ENCODE results near the gene MTA2.
"Not testable (repeated sequence)": the region's sequence is repeated elsewhere in the genome, so short reads cannot be mapped to it uniquely, and the experiment has no call there.

The MTA2 gene

DNA sequence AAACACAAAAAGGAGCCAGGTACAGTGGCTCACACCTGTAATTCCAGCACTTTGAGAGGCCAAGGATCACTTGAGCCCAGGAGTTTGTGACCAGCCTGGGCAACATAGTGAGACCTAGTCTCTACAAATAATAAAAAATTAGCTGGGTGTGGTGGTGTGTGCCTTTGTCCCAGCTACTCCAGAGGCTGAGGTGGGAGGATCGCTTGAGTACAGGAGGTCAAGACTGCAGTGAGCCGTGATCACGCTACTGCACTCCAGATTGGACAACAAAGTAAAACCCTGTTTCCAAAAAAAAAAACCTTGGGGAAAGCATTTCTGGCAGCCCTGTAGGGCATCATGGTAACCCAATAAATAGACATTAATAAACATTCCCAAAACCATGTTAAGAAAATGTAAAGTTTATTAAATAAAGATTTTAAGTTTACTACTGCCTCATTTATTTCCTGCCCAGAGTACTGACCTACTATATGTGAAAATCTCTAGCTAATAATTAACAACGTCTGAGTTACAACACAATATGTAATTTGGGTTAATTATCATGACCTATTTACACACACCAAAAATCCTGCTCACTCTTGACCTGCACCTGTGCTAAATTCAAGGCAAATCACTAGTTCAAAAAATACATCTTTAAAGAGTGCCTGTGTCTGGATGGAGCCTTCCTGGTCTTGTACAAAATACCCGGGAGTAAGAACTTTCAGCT lies 36.4 kb downstream of the MTA2 start:
- DNase-seq: no peak

DNA sequence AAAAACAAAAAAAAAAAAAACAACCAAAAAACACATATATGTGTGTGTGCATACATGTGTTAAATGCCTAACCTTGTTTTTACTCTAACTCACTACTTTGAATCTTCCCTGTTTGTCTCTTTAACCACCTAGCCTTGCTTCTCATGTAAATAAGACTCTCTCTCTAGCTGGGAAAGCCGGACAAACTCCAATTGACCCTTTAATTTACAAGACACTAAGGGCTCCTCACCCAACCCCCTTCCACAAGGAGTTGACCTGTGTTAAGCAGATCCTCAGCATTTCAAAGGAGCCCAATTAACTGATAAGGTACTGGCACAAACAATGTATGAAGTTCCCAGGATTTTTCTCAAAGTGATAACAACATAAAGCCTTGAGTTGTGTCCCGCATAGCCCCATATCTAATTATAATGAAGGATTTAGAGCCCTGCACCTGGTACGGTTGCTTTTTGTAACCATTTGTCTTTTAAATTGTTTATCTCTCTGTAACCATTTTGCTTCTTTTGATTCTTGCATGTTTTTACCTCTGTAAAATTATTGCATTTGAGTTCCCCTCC lies 39.9 kb downstream of the MTA2 start:
- not testable (repeated sequence) for DNase-seq

DNA sequence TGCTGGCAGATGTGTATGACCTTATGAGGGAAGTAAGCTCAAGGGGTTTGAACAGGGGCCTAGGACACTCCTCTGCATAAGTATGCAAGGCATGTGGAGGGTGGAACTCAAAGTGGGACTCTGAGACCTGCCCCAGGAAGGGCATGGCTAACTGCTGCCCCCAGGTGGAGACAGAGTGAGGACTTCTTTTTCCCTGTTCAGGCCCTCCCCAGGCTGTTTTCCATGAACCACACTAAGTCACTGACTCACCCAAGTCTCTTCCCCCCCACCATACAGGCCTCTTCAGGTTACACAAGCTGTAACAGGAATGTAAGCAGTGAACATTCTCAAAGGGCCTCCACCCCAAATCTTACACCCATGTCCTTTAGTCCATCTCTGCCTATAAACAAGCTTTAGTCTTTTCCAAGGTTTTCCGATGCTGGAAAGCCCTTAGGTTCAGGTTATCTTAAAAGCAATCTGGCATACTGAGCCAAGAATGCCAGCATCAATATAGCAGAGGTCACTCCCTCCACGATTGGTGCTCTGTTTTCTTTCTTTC lies 41.0 kb downstream of the MTA2 start:
- peak; percentile 80 for DNase-seq

DNA sequence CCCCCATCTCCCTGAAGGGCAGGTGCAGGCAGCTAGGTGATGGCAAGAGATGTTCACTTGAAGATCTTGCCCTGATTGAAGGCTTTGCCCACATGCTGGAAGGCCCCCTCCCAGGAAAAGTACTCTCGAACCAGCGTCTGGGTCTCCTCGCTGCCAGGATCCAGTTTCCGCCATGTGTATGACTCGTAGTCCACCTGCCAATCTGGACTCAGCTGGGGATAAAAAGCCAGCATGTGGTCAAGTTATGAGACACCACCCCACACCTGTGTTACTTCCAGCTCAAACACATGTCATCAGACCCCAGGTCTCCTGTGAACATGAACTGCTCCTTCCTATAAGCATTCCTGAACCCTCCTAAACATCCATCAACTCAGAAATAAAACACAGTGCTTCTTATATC lies 42.0 kb downstream of the MTA2 start:
- DNase-seq: not testable (repeated sequence)

DNA sequence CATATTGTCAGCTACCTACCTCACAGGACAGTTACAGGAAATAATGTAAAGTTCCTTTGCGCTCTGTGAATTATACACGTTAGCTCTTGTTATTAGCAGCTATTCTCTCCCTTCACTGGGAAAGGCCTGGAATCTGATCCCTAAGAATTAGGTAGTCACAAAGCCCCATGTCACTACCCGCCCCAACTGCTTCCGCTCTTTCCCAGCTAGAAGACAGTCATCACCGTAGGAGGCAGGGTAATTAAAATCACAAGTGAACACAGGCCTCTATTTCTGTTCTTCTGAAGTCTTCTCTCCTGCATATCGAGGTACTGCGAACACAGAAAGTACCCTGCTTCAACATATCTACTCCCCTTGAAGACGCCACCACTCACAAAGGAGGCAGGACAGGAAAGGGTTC lies 42.5 kb downstream of the MTA2 start:
- DNase-seq: no peak

DNA sequence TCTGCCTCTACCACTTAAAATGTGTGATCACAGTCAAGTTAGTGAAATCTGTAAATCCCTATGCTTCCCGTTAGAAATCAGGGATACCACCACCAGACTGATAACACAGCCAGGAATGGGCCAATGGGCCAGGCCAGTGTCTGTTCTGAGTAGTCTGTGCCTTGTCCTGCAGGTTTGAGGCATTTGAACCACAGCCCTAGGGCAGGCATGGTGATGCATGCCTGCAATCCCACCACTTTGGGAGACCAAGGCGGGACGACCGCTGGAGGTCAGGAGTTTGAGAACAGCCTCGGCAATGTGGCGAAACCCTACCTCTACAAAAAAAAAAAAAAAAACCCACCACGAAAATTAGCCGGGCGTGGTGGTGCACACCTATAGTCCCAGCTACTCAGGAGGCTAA lies 43.0 kb downstream of the MTA2 start:
- DNase-seq: no peak

DNA sequence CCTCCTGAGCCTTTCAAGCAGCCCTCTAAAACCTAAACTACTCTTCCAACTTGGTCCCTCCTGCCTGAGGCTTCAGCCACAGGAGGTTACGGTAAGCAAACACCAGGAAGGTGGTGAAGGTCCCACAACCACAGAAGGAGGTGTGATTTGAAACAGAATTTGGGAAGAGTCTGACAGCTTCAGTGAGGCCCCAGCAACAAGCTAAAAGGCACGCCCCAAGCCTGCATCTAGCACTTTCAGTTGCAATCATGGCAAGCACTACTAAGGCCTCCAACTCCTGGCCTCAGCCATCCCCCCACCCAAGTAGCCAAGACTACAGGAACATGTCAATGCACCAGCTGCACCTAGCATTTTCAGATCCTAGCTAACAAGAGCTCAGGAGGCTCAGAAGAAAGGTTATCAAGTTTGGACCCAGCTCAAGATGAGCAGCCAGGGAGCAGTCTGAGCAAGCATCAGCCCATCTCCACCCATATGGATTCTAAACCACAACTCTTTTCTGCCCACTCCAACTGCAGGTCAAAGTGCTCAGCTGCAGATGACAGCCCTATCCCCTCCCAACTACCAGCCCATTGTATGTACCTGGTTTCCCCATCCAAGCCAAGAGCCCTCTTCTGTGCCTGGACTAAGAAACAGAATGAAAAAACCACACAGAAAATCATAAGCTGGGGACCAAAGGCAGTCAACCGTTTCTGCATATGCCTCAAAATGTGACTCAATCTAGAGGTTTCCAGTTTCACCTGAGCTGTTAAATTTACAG lies 44.6 kb downstream of the MTA2 start:
- peak; percentile 40 for DNase-seq

DNA sequence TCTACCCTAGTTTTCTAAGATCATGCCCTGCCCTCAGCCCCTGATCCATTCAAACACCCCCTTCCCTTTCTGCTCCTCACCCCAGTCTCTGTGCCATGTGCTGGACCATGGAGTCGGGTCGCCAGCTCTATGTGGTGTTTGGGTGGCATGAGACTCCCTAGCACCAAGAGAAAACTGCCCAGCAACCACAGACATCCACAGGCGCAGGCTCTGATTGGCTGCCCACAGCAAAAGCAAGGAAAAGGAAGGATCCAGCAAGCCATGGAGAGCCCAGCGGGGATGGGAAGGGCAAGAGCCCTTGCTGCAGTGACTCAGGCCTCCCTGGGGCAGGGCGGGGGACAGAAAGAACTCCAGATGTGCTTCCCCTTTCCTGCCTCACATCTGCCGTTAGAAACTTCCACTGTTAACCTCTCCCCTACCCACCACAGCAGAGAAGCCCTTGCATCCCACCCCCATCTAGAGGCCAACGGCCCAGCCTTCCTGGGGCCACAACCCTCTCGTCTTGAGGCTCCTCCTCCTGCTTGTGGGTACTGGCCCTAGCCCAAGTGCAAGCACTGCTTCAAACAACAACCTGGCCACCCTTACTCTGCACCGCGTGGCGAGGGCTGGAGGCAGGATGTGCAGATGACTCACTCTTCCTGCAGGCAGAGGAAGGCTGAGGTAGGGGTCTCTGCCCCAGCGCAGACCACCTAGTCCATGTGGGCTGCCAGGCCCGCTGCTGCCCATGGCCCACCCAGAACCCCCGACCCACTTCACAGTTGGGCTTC lies 45.4 kb downstream of the MTA2 start:
- peak; percentile 76 for DNase-seq

DNA sequence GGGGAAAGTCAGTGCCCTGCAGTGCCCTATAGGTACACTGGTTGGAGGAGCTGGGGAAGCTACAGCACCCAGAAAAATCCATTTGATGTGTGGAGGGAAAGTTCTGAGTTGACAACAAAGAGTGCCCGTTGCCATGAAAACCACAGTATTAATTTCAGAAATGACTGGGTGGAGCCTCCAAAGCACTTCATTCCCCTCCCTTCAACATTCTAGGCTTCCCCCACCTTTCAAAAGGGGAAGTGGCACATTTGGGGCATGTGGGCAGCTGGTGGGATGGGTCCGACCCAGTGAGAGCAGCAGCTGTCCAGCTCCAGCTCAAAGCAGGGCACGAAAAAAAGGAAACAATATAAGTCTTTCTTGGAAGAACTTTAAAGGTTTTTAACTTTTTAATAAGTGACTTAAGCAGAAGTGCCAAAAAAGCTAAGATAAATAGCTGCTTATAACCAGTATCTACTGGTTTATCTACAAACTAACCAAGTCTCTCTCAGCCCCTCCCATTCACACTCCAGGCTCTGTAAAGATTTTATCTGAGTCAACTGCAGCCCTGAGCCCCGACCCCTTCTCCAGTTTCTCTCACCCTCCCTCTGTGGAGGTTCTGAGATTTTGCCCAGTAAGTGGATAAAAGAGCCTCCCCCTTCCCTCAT lies 46.1 kb downstream of the MTA2 start:
- DNase-seq: peak; percentile 74

DNA sequence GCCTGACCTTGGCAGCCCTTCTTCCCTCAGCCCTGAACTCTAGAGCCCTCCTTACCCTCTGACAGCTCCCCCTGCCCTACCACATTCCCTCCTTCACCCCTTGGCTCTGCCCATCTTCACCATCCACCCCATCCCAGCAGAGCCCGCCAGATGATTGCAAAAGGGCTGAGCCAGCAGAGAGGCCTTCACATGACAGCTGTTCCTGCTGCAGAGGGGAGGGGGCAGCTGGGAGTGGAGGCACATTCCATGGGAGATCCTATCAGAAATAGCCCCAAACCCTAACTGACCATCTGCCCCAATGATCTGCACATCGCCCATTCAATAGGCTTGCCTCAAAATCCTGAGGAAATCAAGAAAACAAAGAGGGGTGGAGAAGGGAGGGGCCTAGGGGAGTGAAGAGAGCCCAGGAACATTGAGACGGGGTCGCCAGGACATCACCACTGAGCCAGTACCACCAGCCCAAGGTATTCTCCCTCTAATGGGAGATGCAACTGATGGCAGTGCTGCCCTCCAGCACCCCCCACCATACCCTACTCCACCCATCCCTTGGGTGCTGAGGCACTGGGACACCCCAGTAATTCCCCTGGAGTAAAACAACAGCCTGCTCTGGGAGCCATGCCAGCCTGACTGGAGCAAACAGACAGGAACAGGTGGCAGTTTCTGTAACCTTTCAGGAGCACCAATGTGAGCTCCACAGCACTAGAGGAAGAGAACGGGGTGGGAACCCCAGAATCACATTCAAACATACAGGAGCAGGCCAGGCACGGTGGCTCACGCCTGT lies 47.1 kb downstream of the MTA2 start:
- no peak for DNase-seq

DNA sequence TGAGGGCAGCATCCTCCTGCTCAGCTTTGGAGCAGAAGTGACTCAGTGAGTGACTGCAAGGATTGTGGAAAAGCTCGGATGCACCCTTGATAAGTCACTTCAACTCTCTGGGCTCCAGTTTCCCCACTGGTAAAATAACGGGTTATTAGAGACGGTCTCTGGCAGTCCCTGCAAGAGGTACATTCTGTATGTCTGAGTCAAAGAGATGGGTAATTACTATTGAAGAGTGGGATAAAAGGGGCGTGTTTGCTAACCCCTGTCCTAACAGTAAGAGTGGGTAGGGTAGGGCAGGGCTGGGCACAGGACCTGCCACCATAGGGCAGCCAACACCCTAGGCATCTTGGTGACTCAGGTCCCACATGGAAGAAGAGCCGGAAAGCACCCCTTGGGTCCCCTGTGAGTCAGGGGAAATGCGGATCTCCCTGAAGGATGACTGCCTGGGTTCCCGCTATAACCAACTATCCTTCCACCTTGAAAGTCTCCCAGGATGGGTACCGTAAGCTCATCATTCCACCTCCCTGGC lies 47.8 kb downstream of the MTA2 start:
- no peak for DNase-seq

DNA sequence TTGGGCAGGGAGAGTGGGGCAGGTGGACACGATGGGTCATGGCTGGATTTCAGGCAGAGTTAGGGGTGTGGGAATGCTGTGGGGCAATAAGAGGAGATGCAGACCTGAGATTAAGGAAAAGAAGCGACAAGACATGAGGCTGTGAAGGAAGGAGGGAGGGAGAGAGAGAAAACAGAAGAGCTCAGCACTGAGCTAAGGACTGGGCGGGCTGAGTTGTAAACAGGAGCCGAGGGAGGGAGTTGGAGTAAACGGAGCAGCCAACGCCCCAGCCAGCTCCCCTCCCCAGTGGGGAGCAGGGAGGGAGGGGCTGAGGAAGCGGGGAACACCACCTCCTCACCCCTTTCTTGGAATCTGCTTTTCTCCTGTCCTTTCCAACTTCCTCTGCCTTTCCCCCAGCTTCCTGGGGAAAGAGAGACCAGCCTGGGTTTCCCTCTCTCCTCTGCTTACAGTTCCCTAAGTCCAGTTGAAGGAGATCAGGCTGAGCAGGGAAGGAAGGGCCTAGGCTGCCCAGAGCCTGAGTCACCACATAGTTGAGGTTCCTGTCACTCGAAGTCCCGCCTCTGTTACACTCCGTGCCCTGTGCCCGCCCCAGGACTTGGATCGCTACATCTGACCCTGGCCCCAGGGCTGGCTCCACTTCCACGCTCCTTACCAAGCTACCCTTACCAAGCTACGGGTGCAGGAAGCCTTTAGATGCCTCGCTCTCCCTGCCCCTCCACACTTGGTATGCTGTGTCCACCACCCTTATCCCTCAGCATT lies 48.4 kb downstream of the MTA2 start:
- DNase-seq: peak; percentile 58

DNA sequence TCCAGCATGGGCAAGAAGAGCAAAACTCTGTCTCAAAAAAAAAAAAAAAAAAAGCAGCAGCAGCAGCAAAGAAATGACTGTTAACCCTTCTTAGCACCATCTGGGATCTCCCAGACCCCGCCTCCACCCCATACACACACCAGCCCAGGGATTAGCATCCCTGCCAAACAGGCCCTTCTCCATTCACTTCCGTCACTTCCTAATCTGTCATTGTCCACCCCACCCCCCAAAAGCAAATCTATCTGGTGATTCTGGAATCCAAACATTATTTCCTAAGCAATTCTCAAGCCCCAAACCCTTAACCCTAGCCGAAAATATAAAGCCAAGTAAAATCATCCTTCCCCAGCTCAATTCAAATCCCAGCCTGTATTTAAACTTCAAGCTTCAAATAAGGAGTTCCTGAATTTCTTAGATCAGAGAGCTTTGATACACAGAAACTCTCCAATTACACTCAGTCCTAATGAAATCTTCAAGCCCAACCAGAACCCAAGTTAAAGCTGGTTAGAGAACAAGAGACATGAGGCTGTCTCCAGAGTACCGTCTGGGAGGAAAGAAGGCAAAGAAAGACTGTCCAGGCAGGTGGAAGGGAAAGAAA lies 49.1 kb downstream of the MTA2 start:
- no peak for DNase-seq

DNA sequence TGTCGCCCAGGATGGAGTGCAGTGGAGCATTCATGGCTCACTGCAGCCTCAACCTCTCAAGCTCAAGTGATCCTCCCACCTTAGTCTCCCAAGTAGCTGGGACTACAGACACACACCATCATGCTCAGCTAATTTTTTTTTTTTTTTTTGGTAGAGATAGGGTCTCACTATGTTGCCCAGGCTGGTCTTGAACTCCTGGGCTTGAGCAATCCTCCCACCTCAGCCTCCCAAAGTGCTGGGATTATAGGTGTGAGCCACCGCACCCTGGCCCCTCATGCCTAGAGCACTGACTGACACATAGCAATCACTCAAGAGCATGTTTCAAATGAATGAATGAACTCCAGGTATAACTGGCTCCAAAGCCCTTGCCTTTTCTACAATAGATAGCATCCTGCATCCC lies 51.2 kb downstream of the MTA2 start:
- DNase-seq: not testable (repeated sequence)

DNA sequence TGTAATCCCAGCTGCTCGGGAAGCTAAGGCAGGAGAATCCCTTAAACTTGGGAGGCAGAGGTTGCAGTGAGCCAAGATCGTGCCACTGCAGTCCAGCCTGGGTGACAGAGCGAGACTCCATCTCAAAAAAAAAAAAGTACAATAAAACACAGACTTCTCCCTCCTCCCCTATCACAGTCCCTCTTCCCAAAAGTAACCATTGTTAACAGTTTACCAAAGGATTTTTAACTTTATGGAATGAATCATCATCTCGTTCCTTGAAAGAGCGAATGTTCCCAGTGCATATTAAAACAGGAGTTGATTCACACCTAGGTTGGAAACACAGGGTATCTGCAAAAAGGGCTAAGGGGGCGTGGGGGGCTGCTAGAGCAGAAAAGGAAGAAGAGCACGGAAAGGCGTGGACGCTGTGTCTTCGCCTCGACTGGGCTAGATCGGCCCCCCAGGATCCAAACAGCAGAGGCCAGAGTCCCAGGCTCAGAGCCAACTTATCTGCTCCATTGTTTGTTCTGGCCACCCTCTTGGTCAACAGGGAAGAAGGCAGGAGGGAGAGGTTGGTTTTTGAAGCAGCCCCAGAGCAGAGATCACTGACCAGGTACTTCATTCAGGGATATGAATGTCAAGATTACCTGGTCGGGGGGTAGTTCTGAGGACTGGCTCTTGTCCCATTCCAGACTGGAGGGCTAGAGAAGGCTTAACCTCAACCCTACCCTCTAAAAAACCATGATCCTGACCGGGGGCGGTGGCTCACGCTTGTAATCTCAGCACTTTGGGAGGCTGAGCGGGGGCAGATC lies 52.9 kb downstream of the MTA2 start:
- DNase-seq: no peak

DNA sequence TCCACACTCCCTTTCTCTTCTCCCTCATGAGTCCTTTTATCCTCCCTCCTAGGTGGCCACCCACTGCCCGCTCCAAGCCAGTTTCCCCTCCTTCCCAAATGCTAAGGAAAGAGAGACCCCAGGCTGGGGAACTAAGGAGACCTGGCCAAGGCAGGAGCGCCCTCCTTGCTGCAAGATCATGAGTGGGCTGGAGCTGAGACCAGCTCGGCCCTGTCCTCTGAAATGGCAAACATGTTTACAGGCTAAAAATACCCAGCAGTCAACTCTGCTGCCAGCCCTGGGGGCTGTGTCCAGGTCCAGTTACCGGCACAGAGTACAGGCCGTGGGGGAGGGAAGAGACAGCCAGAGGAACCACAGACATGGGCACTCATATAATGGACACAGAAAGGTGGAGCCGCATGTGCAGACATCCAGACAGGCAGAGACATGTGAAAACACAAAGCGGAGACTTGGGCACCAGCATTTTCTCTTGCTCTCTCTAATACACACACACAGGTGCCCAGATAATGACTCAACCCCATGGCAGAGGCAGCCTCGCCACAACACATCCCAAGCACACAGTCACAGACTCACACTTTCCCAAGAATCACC lies 53.9 kb downstream of the MTA2 start:
- DNase-seq: no peak

DNA sequence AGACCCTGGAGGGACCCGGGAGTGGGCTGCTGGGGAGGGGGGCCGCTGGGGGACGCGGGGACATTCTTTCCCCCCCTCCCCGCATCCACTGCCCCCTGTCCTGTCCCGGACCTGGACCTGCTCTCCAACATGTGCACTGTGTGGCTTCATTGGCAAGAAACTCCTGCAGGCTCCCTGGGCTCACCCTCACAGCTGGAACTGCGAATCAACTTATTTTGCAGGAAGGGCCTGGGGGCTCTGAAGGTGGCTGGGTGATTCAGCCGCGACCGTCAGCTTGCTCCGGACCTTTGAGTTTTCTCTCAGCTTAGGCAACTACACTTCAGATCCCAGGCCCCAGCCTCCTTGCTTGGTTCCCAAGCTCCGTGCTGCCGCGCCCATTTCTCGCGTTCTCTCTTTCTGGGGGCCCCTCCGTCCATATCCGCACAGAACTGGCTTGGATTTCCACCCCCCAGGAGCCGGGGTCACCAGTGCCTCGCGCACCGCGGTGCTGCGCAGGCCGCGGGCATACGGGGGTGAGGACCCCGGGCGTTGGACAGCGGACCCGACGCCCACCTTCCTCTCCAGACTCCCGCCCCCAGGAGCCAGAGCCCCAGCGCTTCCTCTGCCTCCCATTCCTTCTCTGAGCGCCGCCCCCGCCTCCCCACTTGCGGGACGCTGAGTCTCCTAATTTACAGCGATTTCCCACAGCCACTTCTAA lies 54.6 kb downstream of the MTA2 start:
- no peak for DNase-seq

DNA sequence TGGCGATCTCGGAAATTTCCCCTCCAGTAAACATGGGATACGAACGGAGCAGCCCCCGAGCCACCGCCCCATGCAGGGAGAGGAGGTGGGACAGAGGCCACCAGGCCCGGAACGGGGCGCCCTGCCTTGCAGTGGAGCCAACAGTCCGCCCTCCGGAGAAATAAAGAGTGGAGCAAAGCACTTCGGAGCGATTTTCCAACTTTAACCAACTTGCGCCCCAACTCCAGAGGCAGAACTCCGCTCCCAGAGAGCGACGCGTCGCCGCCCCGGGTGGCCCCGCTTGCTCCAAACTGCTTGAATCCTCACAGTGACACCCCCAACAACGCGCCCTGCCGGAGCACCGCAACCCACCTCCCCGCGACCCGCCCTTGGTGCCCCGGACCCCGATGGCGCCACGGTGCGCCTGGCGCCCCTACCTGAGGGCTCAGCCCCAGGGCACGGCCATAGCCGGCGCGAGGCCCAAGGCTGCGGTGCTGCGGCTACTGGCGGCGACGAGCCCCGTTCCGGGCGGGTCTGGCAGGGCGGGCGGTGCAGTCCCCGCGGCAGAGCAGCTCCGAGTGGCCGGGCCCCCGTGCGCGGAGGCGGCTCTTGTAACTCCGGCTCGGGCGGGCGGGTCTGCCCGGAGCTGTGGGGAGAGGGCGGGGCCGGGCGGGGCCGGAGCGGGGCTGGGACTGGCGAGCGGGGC lies 55.3 kb downstream of the MTA2 start, which contains the start of gene AHNAK:
TSS of gene AHNAK (minus strand) at position 563 of the 685 bp plus-strand sequence. CDS start 10,708 bp downstream, outside the sequence.
- peak; percentile 61 for DNase-seq
